ENCODE results near the gene HAL.

- no peak for TF ChIP-seq CTCF (IDR thresholded peaks at IDR 0.05)
- peak; percentile 17 to 81 (median 75) for TF ChIP-seq POLR2A (IDR thresholded peaks at IDR 0.05)
Measured at GRCh38 chr12:95942524-95943329, 53.4 kb downstream of the HAL start, which contains the start of gene CCDC38.
